GM18508 (cell line): ENCODE measurements around the gene GCK.
"Not testable (repeated sequence)": the region's sequence is repeated elsewhere in the genome, so short reads cannot be mapped to it uniquely, and the experiment has no call there.

Source experiments
- ATAC-seq: cut with Tn5 transposase; IDR thresholded peaks from one replicate; pipeline ENCODE4 v1.9.1; 2021; ENCODE audit warnings: moderate number of reproducible peaks; ENCODE audit not compliant: insufficient read depth, unreplicated experiment

The GCK gene

DNA sequence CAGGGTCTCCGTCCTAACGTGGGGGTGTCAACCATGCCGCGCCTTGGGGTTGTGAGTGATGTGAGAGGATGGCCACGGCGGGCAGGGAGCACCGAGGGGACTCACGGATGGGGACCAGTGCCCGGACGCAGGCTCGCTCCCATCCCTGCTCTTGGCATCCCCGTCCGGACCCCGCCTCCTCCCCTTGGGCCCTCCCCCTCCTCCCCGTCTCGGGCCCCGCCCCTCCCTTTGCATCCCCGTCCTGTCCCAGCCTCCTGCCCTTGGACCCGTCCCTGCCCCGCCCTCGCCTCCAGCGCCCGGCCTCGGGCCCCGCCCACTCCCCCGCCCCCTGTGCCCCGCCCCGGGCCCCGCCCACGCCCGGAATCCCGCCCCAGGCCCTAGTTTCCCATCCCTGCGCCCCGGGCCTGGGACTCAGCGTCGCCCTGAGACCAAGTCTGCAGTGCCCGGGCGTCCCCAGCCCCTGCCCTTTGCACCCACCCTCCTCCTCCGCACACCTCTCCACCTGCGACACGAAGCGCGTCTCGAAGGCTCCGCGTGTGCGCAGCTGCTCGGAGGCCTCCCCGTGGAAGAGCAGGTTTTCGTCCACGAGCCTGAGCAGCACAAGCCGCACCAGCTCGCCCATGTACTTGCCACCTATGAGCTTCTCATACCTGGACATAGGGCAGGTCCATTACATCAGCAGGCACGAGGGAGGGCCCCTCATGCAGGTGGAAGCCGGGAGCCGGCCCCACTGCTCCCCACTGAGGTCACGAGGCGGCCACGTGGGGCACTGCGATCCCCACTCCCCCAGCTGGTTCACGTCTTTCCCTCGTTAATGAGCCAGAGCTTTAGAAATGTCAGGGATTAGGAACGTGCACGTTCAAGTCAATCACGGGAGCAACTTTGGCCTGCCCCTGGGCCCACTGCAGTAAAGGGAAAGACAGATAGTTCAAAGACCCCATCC is 43.0 kb downstream of the GCK start:
- no peak for ATAC-seq

DNA sequence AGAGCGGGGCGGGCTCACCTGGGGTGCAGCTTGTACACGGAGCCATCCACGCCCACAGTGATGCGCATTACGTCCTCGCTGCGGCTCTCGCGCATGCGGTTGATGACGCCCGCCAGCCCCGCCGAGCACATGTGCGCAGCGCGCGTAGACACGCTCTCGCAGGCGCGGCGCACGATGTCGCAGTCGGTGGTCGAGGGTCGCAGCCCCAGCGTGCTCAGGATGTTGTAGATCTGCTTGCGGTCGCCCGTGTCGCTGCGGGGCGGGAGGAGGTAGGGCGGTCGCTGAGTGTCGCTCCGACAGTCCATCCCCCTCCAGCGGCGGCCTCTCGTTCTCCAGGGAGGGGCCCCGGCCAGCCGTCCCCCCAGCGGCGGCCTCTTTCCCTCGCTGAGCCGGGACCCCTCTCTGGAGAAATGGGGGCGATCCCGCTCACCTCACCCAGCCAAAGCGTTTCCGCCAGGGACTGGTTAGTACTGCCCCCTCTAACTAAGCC is 43.7 kb downstream of the GCK start:
- ATAC-seq: no peak

DNA sequence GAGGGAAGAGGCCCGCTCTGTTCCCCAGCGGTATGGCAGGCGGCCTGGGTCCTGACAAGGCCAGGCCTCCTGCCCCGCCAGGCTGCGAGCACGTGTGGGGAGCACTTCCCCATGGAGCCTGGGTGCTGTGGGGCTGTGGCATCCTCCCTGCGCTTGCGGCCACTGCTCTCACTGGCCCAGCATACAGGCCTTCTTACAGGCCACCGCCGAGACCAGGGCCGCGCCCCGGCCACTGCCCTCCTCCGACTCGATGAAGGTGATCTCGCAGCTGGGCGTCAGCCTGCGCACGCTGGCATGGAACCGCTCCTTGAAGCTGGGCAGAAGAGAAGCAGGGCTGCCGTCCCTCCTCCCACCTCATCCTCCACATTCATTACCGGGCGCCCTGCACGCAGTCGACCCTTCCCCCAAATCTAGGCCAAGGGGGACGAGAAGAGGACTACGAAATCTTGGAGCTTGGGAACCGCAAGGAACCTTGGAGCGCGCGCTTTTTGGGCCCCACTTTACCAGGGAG is 44.2 kb downstream of the GCK start:
- no peak for ATAC-seq

DNA sequence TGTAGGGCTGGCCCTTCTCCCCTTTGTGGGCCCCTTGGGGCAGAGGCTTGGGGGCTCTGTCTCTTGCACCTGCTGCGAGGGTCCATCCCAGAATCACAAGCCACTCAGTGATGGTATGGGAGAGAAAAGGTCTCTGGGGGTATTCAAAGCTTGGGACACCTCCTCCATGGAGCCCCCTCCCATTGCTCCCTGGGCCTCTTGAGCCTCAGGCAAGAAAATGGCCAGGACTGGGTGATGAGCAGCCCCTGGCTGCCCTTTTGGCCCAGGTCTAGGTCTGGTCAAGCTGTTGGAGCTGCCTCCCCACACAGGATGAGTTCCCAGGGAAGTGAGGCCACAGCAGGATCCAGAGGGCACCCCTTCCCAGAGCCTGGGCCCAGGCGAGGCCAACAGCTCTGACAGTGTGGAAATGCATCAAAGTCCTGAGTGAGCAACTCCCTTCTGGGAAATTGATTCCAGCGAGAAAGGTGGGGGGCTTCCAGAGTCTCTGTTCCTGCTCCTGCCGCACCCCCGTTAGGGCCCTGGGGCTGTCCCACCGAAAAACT is 44.7 kb downstream of the GCK start:
- no peak for ATAC-seq

DNA sequence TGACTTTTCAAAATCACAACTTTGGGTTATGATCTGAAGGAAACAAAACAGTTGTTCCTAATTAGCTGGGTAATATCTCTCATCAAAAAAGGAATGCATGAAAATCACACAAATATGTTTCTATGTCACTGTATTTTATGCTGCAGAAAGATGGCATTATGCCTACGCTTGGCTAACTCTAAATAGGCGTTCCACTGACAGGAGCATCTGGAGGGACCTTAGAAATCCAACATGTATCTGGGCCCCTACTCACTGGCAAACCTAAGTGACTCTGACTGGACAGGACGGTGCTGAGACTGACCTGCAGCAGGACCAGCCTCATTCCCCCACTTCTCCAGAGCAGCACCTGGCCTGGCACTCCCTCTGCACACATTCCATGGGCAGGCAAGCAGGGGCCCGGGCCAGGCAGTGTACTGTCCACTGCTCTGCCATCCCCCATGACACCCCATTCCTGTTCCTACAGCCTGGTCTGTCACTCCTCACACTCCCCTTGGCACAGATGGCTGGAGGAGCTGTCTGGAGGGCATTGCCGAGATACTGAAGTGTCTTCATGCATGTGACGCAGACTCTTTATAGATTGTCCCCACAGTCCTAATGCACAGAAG is 45.5 kb downstream of the GCK start:
- ATAC-seq: no peak

DNA sequence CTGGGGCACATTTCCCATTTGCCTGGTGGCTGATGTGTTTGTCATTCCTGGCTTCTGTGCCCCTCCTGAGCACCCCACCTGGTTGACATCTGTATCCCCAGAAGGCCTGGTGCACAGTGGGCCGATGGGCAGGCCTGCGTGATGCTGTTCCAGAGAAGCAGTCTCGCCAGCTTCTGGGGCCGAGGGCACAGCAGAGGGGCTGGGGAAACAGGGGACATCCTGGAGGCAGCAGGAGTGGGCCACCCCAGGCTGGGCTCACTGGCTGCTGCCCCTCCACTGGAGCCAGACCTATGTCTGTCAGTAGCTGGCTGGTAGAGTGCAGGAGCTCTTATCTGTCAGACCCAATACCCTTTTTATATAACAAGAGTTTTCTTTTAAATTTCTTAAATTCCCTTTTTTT is 47.2 kb downstream of the GCK start:
- ATAC-seq: no peak

DNA sequence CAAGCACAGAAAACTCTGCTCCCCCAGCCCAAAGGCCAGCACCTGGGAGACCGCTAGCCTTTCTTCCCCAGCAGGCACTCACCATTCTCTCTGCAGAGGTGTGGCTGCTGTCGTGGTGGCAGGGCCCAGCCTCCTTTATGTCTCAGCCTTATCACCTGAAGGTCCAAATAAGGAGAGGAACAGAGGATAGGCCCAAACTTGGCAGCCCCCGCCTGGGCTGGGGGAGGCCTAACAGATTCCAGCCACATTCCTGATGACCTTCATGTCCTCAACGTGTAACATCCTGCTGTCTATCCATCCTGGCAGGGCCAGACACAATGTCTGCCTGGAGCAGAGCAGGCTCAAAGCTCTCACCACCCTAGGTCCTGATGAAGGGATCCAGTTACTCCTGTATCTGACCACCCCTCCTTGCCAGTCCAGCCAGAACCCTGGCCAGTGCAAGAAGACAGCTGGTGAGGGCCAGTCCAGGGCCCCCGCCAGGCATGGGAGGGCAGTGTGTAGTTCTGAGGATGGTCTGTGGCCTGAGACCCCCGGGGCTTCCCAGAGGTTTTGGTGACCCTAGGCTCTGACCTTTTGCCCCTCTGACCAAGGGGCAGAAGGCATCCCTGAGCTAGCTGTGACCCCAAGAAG is 47.9 kb downstream of the GCK start, which contains the start of gene MYL7:
MYL7 (minus strand) TSS at position 112 of the 630 bp plus-strand sequence; CDS start at position 85, 27 bp downstream.
- ATAC-seq: no peak

DNA sequence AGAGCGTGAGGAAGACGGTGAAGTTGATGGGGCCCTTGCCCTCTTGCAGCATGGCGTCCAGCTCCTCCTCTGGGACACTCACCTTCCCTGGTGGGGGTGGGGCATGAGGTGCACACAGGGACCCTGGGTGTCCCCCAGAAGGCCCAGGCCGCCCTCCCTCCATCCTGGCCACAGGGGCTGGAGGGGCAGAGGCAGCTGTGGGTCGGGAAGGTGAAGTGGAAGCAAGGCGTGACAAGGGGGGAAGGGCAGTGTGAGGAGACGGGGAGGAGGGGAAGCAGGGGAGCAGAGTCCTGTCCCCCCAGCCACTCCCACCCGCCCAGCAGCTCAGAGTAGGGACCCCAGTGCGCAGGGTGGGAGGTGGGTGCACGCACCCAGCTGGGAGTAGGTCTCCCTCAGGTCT is 48.9 kb downstream of the GCK start:
- ATAC-seq: no peak

DNA sequence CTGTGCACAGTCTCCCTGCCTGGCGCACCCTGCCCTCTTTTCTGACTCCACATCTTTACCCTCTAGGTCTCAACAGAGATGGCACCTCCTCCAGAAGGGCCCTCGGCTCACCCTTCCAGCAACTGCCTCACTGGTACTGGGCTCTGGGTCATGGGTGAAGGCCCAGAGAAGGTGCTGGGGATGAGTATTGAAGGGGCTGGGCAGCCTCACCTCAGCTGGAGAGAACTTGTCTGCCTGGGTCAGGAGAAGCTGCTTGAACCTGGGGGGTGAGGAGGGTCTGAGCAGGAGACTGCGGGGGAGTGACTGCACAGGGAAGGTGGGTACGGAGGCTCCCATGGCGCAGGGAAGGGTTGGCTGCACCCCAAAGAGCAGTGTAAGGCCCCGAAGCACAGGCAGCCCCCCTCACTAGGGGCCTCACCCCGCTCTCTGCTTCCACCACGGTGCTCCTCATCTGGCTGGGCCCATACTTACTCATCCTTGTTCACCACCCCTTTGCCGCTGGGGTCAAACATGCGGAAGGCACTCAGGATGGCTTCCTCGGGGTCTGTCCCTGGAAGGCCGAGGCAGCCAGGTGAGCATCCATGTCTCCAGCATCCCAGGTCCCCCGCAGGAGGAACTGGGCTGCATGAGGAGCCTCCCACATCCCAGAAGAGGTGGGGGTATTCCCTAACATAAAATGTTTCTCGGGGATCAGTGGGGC is 49.8 kb downstream of the GCK start:
- no peak for ATAC-seq

DNA sequence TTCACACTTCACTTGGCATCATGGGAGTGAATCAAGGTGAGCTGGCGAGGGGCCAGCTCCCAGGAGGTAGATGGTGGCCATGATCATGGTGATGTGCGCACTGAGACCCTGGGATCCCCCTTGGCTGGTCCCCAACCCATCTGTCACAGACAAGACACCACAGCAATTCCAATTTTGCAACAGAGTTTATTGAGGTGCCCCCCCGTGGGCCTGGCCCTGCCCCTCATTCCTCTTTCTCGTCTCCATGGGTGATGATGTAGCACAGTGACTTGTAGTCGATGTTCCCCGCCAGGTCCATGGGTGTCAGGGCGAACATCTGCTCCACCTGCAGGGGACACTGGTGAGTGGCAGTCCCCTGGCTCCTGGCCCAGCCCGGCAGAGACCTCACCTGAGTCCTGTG is 50.5 kb downstream of the GCK start:
- no peak for ATAC-seq

DNA sequence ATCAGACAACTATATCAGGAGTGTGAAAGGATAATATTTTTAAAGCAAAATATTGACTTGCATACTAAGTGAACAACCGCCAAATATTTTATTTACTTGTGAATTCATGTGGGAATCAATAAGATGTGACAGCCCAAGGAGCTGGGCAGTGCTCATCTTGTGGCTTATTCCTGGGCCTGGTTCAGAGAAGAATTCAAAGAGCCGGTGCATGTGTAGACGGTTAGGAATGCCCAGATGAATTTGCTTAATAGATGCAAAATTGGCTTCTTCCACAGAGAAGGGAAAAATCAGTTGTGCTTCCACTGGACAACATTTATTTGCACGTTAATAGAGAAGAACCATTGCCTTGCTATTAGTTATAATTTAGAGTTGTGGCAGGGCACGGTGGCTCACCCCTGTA is 52.5 kb downstream of the GCK start:
- ATAC-seq: no peak

DNA sequence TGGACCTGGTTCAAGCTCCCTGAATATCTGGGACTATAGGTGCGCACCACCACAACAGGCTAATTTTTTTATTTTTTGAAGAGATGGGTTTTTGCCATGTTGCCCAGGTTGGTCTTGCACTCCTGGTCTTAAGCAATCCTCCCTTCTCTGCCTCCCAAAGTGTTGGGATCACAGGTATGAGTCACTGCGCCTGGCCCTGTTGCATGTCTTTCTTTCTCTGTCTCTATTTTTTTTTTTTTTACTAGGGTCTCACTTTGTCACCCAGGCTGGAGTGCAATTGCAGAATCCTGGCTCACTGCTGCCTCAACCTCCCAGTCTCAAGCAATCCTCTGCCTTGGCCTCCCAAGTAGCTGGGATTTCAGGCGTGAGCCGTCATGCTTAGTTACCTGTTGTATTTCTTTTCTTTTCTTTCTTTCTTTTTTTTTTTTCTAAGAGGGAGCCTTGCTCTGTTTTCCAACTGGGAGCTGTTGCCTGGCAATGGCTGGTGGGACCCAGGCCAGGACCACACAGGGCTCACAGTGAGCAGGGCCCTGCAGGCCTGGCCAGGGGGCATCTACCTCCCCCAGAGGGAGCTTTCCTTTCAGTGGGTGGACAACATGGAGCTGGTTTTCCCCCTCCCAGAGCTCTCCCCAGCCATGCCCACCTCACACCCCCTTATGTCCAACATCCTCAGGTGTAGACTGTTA is 54.2 kb downstream of the GCK start:
- no peak for ATAC-seq

DNA sequence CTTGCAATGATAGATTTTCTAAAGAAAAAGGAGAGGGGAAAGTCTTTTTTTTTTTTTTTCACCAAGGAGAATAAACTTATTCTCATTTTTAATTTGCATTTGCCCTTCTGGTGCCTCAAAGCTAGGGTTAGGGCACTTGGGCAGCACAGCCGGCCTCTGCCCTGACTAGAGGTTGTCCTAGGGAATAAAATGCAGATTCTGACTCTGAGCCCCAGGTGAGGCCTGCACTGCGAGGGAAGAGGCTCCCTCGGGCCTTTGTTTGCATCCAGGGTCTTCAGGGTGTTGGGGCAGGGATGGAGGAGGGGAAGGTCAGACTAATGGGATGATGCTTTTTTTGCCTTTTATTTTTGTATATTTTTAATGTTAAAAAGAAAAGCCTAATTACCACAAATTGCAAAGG is 55.9 kb downstream of the GCK start:
- no peak for ATAC-seq

DNA sequence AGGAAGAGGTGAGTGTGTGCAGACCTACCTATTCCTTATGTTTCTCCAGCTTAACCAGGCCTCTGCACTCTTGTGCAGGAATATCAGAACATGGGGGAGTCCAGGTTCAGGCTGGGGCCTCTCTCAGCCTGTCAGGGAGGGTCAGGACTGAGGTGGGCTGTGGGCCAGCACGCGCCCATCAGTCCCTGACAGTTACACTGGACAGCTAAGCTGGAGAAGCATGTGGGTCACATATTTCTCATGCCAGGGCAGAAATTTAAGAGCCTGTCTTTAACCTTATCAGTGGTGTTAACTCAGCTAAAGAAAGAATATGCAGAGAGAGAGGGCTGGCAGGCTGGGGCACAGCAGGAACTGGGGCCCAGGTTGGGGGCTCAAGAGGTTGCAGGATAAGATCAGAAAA is 57.2 kb downstream of the GCK start:
- no peak for ATAC-seq

DNA sequence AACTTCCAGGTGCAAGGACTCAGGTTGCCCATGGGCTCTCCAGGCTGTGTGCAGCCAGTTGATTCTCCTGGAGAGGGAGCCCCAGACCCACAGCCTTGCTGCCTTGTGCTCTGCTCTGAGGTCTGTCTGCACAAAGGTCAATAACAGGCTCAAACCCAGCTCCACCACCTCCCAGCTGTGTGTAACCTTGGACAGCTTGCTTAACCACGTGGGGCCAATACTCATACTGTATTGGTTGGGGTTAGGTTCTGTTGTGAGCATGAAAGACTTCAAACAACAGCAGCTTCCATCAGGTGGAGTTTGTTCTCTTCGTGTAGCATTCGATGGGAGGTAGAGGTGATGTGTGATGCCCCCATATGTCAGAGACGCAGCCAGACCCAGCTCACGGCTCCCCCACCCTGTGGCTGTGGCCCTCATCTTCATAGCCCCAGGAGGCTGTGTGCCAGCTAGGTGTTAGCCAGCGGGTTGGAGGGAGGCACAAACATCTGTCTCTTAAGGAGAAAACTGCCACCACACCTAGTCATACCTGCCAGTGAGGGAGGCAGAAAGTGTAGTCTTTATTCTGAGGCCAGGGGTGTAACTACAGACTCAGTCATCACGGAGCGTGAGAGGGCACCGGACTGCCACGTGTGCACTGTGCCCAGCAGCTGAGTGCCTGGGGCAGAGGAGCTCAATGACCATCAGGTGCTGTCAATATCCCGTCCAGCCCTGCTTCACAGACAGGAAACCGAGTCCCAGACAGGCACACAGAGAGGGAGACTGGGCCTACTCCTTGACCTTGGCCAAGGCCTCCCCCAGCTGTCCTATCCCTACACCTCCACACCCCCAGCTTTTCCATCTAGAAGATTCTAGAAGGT is 57.8 kb downstream of the GCK start:
- no peak for ATAC-seq

DNA sequence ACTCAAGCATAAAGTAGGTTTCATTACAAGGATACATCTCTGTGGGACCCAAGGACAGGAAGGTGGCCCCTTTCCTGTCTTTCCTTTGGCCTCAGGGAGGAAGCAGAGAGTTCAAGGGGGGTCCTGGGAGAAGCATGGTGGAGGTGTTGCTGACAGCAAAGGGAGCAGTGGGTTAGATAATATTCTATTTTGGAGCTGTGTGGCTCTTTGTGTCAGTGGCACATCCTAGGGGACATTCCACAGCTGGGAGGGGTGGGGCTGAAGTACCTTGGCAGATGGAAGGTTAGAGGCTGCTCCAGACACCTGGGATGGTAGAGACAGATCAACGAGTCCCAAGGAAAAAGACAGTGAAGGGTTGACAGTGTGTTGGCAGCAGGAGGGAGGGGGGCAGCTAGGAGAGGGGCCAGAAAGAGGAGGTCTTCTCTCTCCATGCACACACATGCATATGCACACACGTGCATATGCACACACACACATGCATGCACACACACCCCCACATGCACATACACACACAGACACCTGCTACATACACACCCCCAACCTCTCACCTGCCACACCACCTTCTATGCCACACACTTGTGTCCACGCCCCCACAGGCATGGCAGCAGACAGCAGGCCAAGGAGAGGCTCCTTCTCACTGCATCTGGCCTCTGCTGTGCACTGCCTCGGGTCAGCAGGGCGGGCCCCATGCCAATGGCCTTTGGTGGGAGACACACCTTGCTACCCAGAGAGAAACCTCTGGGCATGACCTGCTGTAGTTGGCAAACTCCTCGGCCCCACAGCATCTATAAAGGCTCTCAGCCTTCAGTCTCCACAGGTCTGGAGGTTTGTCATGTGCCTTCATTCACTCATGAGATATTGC is 60.3 kb downstream of the GCK start:
- no peak for ATAC-seq

DNA sequence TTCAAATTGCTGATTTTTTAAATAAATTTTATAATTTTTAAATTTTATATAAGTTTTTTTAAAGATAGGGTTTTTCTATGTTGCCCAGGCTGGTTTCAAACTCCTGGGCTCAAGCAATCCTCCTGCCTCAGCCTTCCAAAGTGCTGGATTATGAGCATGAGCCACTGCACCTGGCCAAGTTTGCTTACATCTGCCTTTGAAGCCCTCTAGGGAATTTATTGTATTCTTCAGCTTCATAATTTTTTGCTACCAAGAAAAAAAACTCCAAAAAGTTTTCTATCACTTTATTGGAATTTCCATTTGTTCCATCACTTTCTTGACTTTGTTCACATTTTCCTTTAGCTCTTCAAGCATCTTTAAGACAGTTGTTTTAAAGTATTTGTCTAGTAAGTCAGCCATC is 62.1 kb downstream of the GCK start:
- no peak for ATAC-seq

DNA sequence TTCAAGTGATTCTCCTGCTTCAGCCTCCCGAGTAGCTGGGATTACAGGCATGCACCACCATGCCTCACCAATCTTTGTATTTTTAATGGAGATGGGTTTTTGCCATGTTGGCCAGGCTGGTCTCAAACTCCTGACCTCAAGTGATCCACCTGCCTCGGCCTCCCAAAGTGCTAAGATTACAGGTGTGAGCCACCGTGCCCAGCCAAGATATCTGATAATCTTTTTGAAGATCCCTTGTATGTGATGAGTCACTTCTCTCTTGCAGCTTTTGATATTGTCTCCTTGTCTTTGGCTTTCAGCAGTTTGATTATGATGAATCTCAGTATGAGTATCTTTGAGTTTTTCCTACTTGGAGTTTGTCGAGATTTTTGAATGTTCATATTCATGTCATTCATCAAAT is 62.7 kb downstream of the GCK start:
- ATAC-seq: not testable (repeated sequence)
